GM18951 (cell line): ENCODE results near the gene UBE2J2.

Source experiments
- POLR2A ChIP-seq: IDR thresholded peaks from 4 replicates; pipeline ENCODE4 v1.6.1; 2011; ENCODE audit warnings: mild to moderate bottlenecking; ENCODE audit not compliant: insufficient read length, insufficient read depth; ENCODE audit errors: extremely low read depth
- in situ Hi-C: fragments of 300-500 bp; cut with MboI; formaldehyde crosslinking; loops from one replicate; pipeline ENCODE4 v1.12.0; 2022; ENCODE audit warnings: low sequenced_read_pairs, mixed read lengths, inconsistent platforms; ENCODE audit not compliant: unreplicated experiment

Gene UBE2J2

GRCh38 chr1:1221887-1222574 is 51.6 kb downstream of the UBE2J2 start:
- TF ChIP-seq POLR2A: no peak
- in situ Hi-C loops: no loop called here

DNA sequence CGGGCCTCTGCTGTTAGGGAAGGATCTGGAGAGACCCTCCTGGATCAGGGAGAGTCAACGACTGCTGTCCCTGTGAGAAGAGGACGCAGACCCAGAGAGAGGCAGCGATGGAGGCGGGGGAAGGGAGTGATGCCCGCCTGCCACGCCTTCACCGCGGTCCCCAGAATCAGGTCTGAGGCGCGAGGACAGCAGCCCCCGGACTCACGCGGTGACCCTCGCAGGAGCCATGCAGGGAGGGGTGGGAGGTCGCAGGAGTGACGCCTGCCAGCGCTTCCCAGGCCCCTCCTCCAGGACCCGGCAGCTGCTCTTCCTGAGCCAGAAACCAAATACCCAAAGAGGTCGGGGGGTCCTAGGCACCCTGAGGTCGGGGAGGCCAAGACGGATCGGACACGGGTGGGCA is 53.5 kb downstream of the UBE2J2 start:
- TF ChIP-seq POLR2A: no peak
- in situ Hi-C loops: no loop called here

DNA sequence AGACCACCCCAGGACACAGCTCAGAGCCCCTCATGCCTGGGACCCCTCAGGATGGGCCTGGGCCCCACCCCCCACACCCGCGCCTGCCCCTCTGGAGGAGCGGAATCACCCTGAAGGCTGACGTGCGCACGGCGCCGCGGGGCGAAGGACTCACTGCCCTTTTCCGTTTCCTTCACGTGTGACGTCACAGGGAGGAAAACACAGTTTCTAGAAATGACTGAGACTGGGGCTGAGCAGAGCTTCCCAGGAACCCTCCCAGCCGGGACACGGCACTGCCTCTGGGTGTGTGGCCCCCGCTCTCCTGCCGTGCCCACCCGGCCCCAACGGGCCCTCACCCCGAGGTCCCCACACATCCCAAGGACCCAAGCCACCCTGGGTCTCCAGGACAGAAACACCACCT is 54.3 kb downstream of the UBE2J2 start:
- in situ Hi-C loops: no loop called here
- no peak for TF ChIP-seq POLR2A

DNA sequence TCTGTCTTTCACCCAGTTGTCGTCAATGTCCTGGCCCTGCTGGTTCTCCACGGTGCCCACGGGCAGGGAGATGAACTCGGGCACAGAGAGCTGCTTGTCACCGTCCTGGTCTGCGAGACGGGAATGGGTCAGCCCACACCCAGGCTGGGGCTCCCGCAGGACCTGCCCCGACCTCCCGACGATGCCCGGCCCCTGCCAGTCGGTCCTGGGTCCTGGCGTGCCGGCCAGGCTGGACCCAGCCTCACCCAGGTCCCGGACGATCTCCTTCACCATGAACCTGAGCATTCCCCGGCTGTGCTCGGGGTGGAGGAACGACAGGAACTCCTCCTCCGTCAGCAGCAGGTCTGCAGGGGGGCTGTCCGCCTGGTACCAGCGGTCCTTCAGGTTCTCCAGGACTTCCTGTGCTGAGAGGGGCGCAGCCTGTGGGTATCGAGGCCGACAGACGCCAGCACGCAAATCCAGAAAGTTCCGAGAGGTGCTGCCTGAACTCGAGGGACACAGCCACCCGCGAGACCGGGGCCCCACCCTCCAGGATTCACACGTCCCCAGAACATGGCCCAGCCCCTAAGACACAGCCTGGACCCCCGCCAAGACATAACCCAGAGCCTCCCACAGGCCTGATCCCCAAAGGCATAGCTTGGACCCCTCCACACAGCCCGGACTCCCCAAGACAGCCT is 55.0 kb downstream of the UBE2J2 start:
- in situ Hi-C loops: no loop called here
- no peak for TF ChIP-seq POLR2A

- no peak for TF ChIP-seq POLR2A
- in situ Hi-C loops: no loop called here
Observed at GRCh38 chr1:1217621-1218523, 55.8 kb downstream of the UBE2J2 start.

- in situ Hi-C loops: no loop called here
- no peak for TF ChIP-seq POLR2A
Observed at GRCh38 chr1:1216770-1217620, 56.7 kb downstream of the UBE2J2 start.

DNA sequence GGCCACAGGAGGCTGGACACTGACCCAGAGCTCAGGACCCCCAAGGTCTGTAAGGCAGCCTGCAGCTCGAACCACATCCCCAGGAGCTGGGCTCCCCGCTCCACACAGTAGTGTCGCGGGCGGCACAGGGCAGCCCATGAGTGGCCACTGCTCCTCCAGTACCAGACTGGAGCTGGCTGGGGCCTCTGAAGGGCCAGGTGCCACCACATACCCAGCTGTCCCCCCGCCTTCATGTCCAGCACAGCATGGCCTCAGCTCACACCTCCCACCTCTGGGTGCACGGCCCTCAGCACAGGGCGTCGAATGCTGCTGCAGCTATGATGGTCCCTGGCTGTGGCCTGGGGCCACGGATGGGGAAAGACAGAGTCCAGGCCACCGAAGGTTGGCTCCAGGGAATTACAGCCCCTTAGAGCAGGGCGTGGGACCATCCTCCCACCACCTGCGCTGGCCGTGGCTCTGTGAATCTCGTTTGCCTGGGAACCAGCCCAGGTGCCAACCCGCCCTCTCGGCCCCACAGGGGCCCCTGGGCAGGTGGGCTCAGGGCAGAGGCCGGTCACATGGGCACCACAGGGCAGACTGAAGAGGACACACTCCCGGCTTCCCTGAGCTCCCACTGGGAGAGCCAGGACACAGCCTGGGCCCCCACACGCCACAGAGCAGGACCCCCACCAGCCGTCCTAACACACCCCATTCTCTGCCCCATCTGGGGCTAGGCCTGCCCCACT is 57.6 kb downstream of the UBE2J2 start:
- no peak for TF ChIP-seq POLR2A
- in situ Hi-C loops: no loop called here

DNA sequence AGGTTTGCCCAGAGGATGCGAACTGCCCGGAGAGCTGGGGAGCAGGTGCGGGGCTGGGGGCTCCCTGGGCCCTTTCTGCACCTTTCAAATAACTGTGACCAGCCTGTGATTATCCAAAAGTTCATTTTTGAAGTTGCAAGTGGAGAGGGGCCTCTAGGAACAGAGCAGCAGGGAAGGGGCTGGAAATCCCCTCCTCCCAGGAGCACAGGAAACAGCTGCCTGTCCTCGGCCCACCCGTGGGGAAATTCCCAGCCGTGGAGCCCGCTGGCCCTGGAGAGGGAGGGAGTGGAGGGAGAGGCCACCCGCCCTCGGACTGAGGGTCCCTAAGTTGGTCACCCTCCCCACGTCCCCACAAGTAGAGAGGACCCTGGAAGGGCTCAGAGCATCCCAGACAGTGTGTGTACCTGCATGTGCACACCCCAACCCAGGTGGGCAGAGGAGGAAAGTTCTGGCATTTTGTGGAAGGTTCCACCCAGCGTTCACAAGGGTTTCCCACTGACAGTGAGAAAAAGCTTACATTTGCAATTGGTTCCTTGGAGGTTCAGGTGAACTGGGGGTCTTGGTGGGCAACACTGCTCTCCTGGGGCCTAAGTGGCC is 58.5 kb downstream of the UBE2J2 start:
- in situ Hi-C loops: no loop called here
- TF ChIP-seq POLR2A: no peak

- TF ChIP-seq POLR2A: no peak
- in situ Hi-C loops: no loop called here
Observed at GRCh38 chr1:1213345-1214265, 60.0 kb downstream of the UBE2J2 start, which contains the start of gene TNFRSF4. TSS of gene TNFRSF4 (minus strand) at chr1:1214153. CDS start at chr1:1214127, 26 bp downstream.

DNA sequence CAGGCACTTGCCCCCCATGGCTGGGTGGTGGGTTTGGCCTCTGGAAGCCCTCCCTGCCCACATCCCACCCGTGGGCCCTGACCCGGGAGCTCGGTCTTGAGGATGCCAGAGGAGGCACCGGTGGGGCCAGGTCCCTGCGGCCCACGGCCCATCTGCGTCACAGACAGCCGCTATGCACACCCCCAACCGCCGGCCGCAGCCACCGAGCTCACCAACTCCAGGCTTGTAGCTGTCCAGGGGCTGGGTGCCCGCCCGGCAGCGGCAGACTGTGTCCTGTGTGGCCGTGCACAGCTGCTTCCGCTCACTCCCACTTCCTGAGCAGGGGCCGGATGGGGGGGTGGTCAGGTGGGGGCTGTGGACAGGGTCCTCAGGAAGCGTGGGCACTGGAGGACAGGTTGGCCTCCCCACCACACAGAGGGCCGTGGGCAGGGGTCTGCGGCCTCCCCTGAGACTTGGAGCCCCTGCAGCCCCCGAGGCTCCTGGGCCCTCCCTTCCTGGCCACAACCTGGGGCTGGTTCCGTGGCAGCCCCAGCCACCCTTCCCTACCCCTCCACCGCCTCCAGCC is 60.8 kb downstream of the UBE2J2 start:
- no peak for TF ChIP-seq POLR2A
- in situ Hi-C loops: no loop called here
